HL-60 (cell line): ENCODE data around the gene HOXD8.

Experiments
- POLR2AphosphoS5 ChIP-seq: IDR thresholded peaks from 2 replicates; pipeline ENCODE4 v1.6.1; 2012; ENCODE audit warnings: low read depth
- SPI1 ChIP-seq: IDR thresholded peaks from 2 replicates; pipeline ENCODE4 v1.6.1; 2012; ENCODE audit warnings: low read depth, mild to moderate bottlenecking, borderline replicate concordance

DNA sequence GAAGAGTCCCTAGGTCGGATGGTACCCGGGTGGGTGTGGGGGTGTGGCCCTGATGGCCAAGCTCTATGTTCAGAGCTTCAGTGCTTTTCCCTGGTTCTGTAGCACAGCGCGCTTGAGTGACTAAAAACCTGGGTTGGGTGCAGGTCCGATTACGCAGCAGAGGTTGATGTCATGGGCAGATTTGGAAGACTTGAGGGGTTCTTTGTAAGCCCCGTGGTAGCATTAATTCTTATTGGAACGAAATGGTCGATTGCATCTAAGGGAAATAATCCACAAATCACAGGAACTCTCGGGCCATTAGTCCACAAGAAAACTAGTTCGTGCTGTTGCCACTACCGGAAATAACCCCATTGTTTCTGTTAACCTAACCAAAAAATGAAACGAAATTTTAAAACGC, 9.0 kb downstream of the HOXD8 start:
- TF ChIP-seq SPI1 (no peak), POLR2AphosphoS5 (no peak)
